HL-60/S4 treated with retinoic acid at 250 ng/mL for 4 days and 3 days (cell line): Measurements from ENCODE around the gene CDS2.

Experiments
- in situ Hi-C: fragments of 300-500 bp; cut with MboI; formaldehyde crosslinking; loops from 2 replicates; pipeline ENCODE4 v1.7.0; 2022; ENCODE audit warnings: low sequenced_read_pairs

Gene CDS2

DNA sequence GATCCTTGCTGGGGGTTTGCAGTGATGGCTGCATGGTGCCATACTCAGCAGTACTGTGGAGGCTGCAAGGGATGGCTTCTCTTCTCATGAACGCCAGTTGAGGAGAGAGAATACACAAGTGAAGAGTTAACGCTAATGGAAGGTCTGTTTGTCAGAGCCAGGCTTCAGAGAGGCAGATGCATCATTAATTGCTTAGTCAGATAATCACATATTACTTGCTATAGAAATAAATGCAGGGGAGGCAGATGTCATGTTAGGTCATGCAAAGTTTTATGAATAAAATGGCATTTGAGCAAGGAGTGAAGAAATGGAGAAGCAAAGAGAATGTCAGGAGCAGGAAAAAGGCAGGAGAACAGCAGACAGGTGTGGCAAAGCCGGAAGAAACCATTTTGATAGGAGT is 51.2 kb downstream of the CDS2 start:
- in situ Hi-C loops: no loop called here

DNA sequence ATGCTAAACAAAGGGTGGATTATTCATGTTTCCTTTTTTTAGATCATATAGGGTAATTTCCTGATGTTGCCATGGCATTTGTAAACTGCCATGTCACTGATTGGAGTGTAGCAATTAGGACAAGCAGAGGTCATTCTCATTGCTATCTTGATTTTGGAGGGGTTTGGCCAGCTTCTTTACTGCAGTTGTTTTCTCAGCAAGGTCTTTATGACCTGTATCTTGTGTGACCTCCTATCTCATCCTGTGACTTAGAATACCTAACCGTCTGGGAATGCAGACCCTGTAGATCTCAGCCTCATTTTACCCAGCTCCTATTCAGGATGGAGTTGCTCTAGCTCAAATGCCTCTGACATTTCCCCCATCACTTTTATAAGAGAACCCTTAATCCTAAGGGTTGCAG is 53.6 kb downstream of the CDS2 start:
- in situ Hi-C loops: no loop called here

DNA sequence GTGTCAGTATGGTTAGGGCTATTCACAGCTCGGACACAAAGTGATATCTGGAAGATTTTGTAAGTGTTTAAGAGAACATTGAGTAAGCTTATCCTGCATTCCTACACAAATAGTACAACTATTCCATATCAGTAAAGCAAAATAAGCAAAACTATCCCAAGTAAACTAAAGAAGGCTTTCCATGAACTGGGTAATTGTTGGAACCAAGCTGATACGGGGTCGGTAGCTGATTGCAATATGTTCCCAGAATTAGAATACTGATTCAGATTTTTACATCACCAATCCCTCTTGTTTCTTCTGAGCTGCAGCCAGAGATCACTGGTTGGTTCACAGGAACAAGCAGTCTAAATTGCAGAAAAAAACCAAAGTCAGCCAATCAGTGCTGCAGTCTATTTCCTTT is 54.1 kb downstream of the CDS2 start:
- in situ Hi-C loops: no loop called here

DNA sequence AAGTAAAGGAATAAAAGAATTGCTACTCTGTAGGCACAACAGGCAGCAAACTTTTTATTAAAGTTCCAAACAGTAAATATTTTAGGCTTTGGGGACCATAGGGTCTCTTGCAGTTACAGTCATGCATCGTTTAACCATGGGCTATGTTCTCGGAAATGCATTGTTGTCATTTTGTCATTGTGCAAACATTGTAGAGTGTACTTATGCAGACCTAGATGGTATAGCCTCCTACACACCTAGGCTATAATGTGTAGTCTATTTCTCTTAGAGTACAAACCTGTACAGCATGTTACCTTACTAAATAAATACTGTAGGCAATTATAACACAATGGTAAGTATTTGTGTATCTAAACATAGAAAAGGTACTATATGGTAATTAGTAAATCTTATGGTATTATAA is 54.7 kb downstream of the CDS2 start:
- in situ Hi-C loops: no loop called here

DNA sequence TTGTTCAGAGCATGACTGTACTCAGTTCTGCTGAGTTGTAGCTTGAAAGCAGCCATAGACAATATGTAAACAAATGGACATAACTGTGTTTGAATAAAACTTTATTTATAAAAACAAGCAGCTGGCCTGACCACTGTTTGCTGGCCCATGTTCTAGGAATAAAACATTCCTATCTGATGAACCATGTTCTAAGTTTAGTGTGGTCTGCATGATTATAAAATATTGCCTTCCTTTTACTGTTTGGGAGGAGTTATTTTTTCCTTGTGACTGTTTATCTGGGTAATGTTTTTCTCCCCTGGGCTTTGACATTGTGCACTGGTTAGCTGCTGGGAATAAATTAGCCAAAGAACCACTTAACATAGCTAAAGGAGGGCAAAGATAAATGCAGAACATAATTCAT is 55.1 kb downstream of the CDS2 start:
- in situ Hi-C loops: no loop called here

DNA sequence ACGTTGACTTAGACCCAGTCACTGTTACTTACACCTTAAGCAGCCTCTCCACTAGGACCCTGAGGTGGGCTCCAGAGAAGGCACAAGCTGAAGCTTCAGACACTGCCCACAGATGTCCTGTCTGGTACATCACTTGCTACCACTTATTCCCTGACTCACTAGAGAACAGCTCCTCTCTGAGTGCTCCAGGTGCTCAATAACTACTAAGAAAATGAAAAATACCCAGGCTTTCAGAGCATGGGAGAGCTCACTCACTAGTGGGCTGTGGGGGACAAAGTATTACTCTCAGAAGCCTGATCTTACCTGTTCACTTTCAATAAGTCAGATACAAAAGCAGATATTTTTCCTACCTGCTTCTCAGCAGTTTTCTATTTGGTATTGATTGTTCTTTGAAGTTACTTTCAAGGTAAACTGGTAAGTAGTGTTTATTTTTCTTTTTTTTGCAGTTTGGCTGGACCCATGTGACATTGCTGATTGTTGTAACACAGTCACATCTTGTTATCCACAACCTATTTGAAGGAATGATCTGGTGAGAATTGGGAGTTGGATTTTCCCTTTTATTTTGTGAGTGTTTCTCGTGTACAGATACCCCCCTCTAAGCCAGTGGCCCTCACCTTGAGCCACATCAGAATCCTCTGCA is 55.9 kb downstream of the CDS2 start:
- in situ Hi-C loops: no loop called here

DNA sequence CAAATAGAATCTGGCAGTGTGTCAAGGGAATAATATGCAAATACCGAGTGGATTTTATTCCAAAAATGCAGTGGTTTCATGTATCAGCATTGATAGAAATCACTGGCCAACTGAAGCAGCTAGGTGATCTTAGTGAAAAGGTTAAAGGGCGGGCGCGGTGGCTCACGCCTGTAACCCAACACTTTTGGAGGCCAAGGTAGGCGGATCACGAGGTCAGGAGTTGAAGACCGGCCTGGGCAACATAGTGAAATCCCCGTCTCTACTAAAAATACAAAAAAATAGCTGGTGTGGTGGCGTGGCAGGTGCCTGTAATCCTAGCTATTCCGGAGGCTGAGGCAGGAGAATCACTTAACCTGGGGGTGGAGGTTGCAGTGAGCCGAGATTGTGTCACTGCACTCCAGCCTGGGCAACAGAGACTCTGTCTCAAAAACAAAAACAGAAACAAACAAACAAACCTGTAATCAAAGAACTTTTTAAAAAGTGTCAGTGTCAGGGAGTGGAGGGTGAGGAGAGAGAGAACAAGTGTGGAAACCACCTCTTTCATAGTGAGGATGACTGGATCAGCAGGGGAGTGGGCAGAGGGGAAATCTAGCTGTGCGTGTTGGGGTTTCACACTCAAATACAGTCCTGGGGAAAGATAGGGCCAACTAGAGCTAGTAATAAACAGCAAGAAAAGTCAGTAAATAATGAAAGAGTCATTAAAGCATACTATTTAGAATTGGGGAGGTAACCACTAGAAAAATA is 57.1 kb downstream of the CDS2 start:
- in situ Hi-C loops: no loop called here

DNA sequence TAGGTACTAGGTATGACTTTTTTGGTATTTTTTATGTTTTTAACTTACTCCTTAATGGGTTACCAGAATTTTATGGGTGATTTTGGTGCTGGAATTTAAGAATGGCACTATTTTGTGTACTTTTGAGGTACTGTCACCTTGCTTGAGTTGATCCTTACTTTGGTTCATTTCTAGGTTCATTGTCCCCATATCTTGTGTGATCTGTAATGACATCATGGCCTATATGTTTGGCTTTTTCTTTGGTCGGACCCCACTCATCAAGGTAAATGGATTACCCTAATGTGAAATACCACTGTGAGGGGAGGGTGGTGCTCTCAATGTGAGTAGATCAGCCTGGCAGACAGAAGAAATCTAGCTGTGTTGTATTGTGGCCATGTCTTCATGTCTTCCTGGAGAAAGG is 57.9 kb downstream of the CDS2 start:
- in situ Hi-C loops: no loop called here

DNA sequence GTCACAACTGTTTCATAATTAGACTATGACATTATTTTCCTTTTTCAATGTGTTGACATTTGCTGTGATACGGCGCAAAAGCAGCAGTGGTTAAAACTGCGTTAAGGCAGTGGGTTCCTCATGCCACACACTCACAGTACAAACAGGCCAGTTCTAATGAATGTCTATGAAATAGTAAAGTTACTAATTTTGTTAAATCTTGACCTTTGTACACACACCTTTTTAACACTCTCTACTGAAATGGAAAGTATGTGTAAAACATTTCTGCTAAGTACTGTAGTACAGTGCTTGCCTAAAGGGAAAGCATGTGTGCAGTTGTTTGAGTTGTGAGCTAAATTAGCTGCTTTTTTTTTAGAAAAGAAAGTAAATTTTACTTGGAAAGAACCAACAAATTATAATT is 60.3 kb downstream of the CDS2 start:
- in situ Hi-C loops: no loop called here

DNA sequence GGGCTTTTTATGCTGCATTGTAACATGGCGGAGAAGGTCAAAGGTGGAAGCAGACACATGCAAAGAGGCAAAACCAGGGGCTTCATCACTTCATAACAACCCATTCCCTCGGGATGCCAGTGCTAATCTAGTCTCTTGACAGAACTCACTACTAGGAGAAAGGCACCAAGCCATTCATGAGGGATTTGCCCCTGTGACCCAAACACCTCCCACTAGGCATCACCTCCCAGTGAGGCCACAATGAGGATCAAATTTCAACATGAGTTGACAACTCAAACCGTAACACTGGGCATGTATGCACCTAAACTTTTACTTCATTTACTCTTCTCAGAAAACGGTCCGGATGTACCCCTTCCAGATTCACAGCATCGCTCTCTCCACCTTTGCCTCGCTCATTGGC is 61.9 kb downstream of the CDS2 start:
- in situ Hi-C loops: no loop called here

DNA sequence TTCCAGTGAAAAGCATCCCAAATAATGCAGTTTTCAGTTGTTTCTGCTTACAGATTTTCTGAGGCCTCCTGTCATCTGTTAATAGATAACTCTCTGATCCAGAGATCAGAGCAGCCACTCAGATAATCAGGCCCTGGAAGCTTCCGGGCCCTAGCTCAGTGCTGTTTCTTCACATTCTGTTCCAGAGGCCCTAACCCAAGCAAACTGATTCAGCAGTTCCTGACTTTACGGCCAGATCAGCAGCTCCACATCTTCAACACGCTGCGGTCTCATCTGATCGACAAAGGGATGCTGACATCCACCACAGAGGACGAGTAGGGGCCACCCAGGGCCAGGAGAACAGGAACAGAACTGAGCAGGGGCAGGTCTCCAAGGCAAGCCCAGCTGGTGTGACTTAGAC is 63.1 kb downstream of the CDS2 start:
- in situ Hi-C loops: no loop called here

DNA sequence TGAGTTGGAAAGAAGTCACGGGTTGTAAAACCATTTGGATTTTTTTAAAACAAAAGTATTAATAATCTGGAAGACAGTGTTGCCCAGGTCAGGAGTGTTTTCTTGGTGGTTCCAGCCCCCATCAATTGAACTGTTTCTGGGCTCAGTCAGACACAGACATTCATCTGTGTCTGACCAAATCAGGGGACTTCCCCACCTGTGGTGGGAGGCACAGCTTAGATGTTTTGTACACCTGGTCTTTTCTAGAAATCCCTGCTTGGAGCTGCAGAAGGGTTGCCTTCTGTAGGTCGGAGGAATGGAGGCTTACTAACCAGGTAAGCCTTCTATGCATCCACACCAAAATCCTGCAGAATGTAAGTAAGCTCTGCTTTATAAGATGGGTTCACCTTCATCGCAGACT is 63.6 kb downstream of the CDS2 start:
- in situ Hi-C loops: no loop called here

DNA sequence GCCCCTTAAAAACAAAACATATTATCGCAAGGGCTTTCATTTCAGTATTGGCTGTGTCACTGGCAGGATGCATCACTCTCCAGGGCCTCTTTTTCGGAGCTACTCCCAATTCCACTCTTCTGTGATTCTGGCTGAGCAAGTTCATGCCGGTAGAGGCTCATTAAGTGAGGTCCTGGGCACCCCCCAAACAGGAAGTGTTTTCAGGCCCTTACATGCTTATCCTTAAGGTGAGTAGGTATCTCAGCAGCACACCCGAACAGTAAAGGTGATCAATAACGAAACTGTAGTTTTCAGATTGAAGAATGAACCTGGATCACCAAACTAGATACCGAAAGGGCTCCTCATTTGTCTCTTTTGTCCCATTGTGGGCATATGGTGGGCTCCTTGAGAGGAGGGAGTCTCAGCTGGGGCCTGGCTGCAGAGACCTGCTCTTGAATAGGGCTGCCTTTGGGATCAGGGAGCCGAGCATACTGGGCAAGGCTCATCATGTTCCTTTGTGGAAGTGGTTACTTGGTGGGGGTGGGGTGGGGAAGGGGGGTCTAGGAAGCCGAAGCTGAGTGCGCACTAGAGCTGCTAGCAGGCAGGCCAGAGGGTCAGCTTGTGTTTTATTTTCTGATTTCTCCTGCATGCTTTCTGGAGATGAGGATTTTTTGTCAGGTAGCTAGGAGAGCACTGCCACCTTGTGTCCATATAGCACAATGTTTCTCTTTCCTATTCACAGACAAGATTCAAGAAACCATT is 65.2 kb downstream of the CDS2 start:
- in situ Hi-C loops: no loop called here

DNA sequence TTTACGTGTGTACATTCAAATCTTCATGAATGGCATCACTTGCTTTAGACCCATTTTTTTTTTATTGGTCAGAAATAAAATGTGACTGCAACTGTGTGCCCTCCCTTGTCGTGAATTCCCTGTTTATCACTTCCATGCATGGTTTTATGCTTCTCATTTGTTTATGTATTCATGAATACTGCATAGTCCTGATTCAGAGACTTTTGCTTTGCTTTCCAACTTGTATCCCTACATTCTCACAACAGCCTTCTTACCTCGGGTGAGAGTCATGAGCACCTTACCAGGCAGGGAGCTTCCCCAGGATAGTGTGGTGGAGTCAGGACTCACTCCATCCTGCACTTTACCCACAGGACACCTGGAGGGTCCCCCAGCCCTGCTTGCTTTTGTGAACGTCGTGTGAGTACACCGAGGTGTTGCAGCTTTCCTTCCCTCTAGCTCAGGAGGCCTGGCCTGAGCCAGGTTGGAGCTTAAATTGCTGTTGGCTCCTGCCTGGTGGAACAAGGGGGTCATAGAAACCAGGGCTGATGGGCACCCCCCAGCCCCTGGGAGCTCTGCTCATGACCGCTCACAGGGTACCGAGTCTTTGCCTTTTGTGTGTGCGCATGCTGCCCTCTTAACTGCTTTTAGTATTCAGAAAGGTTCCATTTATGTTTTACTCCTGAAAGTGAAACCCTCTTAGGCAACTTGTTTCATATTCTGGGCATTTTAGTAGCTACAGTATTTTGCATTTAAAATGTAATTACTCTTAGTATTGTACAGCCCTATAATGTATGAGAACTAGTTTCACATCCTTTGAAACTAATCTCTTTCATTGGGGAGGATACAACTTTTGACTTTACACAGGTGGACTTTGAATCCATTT is 66.0 kb downstream of the CDS2 start:
- in situ Hi-C loops: no loop called here

DNA sequence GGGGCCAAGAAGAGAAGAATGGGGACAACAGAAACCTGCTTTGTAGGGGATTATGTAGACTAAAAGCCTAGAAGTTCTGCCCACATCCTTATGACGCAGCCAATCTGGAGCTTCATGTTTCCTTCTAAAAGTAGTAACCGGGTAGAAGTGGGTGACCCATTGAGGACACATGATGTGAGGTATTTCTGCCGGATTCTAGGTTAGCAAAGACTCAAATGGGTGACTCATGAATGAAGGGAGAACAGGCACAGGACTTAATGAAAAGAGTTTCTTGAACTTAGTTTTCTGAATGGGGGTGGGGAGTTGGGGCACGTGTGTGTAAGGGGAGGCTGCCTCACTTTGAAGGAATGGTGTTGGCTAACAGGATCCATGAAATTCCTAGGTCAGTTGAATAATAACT is 68.8 kb downstream of the CDS2 start:
- in situ Hi-C loops: no loop called here

DNA sequence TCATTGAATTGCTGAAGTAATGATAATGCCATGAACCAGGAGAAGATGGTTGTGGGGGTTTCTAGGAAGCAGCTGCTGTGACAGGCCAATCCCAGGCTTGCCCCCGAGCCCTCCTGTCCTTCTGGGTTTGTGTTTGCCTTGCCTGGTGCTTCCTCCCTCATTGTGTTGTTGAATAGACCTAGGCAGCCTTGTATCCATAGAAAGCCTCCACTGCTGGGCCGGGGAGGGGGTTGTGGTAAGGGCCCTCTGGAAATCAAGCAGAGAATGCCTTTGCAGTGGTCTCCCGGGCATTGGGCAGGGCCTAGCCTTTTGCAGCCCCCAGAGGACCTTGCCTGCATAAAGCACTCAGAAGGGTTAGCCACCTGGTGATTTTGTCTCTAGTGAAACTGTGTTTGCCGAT is 69.3 kb downstream of the CDS2 start:
- in situ Hi-C loops: no loop called here

DNA sequence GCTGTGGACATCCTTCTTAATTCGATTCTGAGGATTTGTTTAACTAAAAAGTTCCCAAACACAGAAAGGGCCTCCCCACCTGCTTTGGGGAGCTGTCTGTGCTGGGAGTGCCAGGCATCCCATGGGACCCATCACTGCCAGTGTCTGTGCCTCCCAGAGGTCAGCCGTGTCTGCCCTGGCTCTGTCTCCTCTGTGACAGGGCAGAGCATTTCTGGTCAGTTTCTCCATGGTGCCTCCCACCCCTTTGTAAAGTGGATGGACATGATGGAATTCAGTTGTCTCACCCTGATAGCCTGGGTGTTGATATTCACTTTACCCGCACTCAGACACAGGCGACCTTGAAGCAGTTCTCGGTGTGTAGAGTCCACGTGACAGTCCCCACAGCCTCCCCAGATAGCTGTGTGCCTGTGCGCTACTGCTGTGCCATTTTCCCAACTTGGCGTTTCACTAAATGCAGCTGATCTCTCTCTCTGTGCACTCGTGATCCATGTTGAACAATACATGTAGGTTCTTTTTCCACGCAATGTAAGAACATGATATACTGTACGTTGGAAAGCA is 70.5 kb downstream of the CDS2 start:
- in situ Hi-C loops: no loop called here

DNA sequence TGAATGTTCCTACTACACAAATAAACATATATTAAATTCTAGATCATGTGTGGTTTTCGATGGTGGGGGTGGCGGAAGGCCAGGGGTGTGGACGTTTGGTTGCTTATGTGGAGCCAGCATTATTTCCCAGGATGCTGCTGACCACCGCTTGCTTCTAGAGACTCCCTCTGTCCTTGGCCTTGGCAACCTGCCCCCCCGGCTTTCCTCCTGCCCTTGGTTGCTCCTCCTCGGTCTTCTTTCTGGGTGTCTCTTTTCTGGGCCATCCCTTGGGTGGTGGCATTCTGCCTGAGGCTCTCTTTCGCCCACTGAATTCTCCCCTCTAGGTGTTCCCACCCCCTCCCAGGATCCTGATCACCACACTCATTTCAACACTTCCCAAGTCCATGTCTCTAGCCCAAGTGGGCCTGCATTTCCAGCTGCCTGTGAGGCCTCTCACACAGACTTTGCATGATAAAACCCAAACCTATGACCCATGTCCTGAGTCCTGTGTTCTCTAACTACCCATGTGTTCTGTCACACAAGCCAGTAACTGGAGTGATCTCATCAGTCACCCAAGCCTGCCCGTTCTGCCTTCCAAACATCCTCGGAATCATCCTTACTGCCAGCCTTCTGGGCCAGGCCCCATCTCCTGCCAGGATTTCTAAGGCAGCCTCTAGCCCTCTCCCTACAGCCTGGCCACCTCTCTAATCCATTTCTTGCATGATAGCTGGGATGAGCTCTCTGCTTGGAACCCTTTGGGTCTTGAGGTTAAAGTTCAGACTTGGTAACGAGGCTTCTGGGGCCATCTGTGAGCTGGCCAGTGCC is 71.2 kb downstream of the CDS2 start:
- in situ Hi-C loops: no loop called here

DNA sequence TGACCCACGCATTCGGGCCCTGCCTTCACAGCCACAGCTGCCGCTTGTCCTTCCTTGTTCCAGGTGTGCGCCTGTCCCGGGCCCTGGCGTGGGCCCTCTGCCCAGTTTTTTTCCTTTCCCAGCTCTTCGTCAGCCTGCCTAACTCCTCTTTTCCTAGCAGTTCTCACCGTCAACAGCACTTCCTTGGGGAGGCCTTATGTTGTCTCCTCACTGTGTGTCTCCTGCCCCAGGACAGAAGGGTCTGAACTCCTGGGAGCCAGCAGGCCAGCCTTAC is 71.8 kb downstream of the CDS2 start:
- in situ Hi-C loops: no loop called here

DNA sequence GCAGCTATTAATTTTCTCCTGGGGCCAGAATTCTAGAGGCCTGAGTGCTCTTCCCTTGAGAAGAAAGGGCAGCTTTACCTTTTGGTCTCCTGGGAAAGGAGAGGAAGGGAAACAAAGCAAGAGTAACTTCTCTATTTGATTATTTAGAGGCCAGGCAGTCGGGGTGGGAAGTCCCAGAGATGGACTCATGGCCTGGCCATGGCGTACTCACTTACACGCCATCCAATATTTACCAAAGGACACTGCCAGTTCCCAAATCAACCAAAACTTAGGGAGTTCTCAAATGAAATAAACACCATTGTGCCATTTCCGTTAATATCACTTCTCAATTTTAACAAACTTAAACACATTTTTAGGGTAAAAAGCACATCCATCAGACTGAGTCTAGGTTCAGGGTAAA is 76.6 kb downstream of the CDS2 start:
- in situ Hi-C loops: no loop called here
